ENCODE results near the gene ARSG. TPM values are rescaled to one million over a fixed set of nuclear protein-coding genes. Genes with fewer than 3 reads are reported as not detected.

Gene ARSG
- total RNA-seq, 4 donors from 2014 or later: 9.1 to 28.3 (median 18.1) TPM

DNA sequence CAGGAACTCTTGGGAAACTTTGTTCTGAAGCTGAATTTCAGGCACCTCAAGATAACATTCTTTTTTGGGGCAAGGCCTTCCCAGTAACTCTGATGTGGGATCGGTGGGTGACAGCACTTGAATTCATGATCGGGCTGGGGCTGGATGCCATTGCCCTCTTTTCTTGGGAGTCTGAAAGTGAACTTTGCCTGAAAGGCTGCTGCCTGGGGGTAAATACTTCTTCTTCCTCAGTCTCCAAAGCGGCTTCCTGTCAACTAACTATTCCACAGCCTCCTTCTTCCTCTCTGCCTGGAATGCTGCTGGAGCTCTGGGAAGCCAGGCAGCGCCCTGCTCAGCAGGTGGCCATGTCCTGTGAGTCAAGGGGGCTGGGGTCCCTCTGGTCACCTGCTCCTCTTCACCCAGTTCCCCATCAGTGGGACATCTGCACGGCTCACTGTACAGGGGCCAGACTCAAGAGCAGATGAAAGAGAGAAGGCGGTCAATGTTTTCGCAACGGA, 86.5 kb downstream of the ARSG start:
- WGBS, 2 donors: 59 to 77% methylated on average over 7 to 8 of the region's 8 CpGs
- Histone ChIP-seq H3K27me3 (no peaks in the 10 kb centered on the region), H3K9me3 (no peaks in the 10 kb centered on the region), H3K4me1 (peaks cover 0 to 18% of the 10 kb centered on the region in 2 donors), H3K4me3 (replicated peaks in 1 of 3) (no peak overlapping the region), H3K36me3 (no peaks in the 10 kb centered on the region), H3K27ac (peak overlapping the region; percentile 70 to 85 (median 82))
- intact Hi-C loops (cut with DNase I): no loop called here
- DNase-seq: no peak
- no peak for TF ChIP-seq POLR2A (IDR thresholded peaks at IDR 0.05)
- TF ChIP-seq, protein P1, sequence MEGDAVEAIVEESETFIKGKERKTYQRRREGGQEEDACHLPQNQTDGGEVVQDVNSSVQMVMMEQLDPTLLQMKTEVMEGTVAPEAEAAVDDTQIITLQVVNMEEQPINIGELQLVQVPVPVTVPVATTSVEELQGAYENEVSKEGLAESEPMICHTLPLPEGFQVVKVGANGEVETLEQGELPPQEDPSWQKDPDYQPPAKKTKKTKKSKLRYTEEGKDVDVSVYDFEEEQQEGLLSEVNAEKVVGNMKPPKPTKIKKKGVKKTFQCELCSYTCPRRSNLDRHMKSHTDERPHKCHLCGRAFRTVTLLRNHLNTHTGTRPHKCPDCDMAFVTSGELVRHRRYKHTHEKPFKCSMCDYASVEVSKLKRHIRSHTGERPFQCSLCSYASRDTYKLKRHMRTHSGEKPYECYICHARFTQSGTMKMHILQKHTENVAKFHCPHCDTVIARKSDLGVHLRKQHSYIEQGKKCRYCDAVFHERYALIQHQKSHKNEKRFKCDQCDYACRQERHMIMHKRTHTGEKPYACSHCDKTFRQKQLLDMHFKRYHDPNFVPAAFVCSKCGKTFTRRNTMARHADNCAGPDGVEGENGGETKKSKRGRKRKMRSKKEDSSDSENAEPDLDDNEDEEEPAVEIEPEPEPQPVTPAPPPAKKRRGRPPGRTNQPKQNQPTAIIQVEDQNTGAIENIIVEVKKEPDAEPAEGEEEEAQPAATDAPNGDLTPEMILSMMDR (IDR thresholded peaks at IDR 0.05): no peak

GRCh38 chr17:68378268-68379176, 87.2 kb downstream of the ARSG start:
- TF ChIP-seq POLR2A (IDR thresholded peaks at IDR 0.05): no peak
- H3K27me3 ChIP-seq: no peaks in the 10 kb centered on the region
- no peaks in the 10 kb centered on the region for H3K9me3 ChIP-seq

GRCh38 chr17:68379177-68379510, 87.8 kb downstream of the ARSG start:
- peak overlapping the region; percentile 61 to 85 (median 82) for H3K27ac ChIP-seq
- peaks cover 0 to 18% of the 10 kb centered on the region in 2 donors for H3K4me1 ChIP-seq
- intact Hi-C loops (cut with DNase I): no loop called here
- H3K27me3 ChIP-seq: no peaks in the 10 kb centered on the region
- no peak for DNase-seq
- no peaks in the 10 kb centered on the region for H3K36me3 ChIP-seq
- 76 to 78% methylated on average over 3 of the region's 3 CpGs for WGBS, 2 donors
- no peak overlapping the region for H3K4me3 ChIP-seq (replicated peaks in 1 of 3)
- TF ChIP-seq, protein P1 (IDR thresholded peaks at IDR 0.05): no peak
- no peak for TF ChIP-seq POLR2A (IDR thresholded peaks at IDR 0.05)
- no peaks in the 10 kb centered on the region for H3K9me3 ChIP-seq

More at GRCh38 chr17:68378268-68379176, 87.2 kb downstream of the ARSG start:
- peak overlapping the region; percentile 61 to 85 (median 82) for H3K27ac ChIP-seq
- H3K4me3 ChIP-seq (replicated peaks in 1 of 3): no peak overlapping the region
- H3K4me1 ChIP-seq: peaks cover 0 to 18% of the 10 kb centered on the region in 2 donors
- intact Hi-C loops (cut with DNase I): no loop called here
- 31 to 39% methylated on average over 21 of the region's 21 CpGs for WGBS, 2 donors
- H3K36me3 ChIP-seq: no peaks in the 10 kb centered on the region
- DNase-seq: peak; percentile 64 to 69

- no peak overlapping the region for H3K4me3 ChIP-seq (replicated peaks in 1 of 3)
- intact Hi-C loops (cut with DNase I): no loop called here
- H3K9me3 ChIP-seq: no peaks in the 10 kb centered on the region
- no peaks in the 10 kb centered on the region for H3K36me3 ChIP-seq
- no peak for DNase-seq
- TF ChIP-seq, protein P1 (IDR thresholded peaks at IDR 0.05): no peak
- no peak for TF ChIP-seq POLR2A (IDR thresholded peaks at IDR 0.05)
- H3K4me1 ChIP-seq: peaks cover 0 to 21% of the 10 kb centered on the region in 2 donors
- peak overlapping the region; percentile 15 to 85 (median 82) for H3K27ac ChIP-seq
- no peaks in the 10 kb centered on the region for H3K27me3 ChIP-seq
- 95% methylated on average over 11 of the region's 11 CpGs for WGBS, 2 donors
These were observed 88.7 kb downstream of the ARSG start for GRCh38 chr17:68379692-68380677.
